Measurements from ENCODE around the gene RUSF1. TPM values are rescaled to one million over a fixed set of nuclear protein-coding genes. Genes with fewer than 3 reads are reported as not detected.
"Not testable (repeated sequence)": the region's sequence is repeated elsewhere in the genome, so short reads cannot be mapped to it uniquely, and the experiment has no call there.

RUSF1 gene
- total RNA-seq, 2 donors from 2014 or later: 45.4 to 50.8 TPM

DNA sequence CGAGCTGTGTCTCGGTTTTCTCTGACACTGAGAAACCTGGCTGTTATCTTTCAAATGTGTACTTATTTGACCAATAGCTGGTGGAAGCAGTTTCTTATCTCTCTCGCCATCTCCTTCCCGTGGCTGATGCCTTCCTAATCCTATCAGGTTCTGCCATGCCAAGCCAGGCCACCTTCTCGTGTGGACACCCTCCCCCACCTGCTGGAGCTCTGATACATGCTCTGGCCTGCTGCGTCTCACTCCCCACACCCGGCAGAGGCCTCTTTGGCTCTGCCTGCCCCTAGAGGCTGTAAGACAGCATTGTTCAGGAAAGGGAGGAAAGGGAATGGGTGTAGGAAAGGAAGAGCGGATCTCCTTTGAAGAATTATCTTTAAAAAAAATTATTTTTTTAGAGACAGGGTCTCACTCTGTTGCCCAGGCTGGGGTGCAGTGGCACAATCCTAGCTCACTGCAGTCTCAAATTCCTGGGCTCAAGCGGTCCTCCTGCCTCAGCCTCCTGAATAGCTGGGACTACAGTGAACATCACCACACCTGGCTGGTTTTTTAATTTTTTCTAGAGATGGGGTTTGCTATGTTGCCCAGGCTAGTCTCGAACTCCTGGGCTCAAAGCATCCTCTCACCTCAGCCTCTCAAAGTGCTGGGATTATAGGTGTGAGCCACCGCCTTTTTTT, 56.4 kb downstream of the RUSF1 start:
- Histone ChIP-seq H3K4me1 (ENCODE audit: control insufficient read depth, insufficient read depth, low read length) (peaks cover 11% of the 10 kb centered on the region), H3K27ac (ENCODE audit: low read depth, low read length) (no peak overlapping the region), H3K27me3 (ENCODE audit: control insufficient read depth, insufficient read depth, low read length, poor library complexity, severe bottlenecking) (no peaks in the 10 kb centered on the region), H3K4me3 (ENCODE audit: low read length) (no peak overlapping the region), H3K9ac (ENCODE audit: extremely low read depth, low read length, poor library complexity, severe bottlenecking) (no peak overlapping the region), H3K9me3 (ENCODE audit: control insufficient read depth, low read length) (no peaks in the 10 kb centered on the region), H3K36me3 (ENCODE audit: control insufficient read depth, insufficient read depth, low read length) (peaks cover 13% of the 10 kb centered on the region)
- peak; percentile 88 for DNase-seq
- no peaks in the 10 kb centered on the region for H3K27me3 Mint-ChIP-seq (ENCODE audit: insufficient read depth)
- H3K36me3 Mint-ChIP-seq (ENCODE audit: low read depth): peaks cover 3% of the 10 kb centered on the region
- no peak overlapping the region for H3K4me3 Mint-ChIP-seq
- WGBS, 2 experiments (ENCODE audit: insufficient coverage in 1 of 2, insufficient read length in 1 of 2): 51 to 76% methylated on average over 3 to 11 of the region's 11 CpGs
- H3K4me1 Mint-ChIP-seq: peaks cover 24% of the 10 kb centered on the region
- no peak overlapping the region for H3K27ac Mint-ChIP-seq
- TF ChIP-seq, protein P1, sequence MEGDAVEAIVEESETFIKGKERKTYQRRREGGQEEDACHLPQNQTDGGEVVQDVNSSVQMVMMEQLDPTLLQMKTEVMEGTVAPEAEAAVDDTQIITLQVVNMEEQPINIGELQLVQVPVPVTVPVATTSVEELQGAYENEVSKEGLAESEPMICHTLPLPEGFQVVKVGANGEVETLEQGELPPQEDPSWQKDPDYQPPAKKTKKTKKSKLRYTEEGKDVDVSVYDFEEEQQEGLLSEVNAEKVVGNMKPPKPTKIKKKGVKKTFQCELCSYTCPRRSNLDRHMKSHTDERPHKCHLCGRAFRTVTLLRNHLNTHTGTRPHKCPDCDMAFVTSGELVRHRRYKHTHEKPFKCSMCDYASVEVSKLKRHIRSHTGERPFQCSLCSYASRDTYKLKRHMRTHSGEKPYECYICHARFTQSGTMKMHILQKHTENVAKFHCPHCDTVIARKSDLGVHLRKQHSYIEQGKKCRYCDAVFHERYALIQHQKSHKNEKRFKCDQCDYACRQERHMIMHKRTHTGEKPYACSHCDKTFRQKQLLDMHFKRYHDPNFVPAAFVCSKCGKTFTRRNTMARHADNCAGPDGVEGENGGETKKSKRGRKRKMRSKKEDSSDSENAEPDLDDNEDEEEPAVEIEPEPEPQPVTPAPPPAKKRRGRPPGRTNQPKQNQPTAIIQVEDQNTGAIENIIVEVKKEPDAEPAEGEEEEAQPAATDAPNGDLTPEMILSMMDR (conservative IDR thresholded peaks at IDR 0.05): peak; percentile 79
- H3K9me3 Mint-ChIP-seq: no peaks in the 10 kb centered on the region

DNA sequence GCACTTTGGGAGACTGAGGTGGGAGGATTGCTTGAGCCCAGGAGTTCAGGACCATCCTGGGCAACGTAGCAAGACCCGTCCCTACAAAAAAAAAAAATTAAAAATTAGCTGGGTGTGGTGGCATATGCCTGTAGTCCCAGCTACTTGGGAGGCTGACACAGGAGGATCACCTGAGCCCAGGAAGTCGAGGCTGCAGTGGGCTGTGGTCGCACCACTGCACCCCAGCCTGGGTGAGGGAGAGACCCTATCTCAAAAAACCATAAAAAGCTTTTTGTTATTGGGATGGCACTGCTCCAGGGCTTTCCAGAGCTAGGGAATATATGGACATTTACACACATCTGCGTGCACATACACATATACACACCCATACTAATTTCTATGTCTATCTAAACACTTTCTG, 57.0 kb downstream of the RUSF1 start:
- DNase-seq: no peak
- Histone ChIP-seq H3K9me3 (ENCODE audit: control insufficient read depth, low read length) (no peaks in the 10 kb centered on the region), H3K36me3 (ENCODE audit: control insufficient read depth, insufficient read depth, low read length) (peaks cover 10% of the 10 kb centered on the region), H3K4me3 (ENCODE audit: low read length) (no peak overlapping the region), H3K9ac (ENCODE audit: extremely low read depth, low read length, poor library complexity, severe bottlenecking) (no peak overlapping the region), H3K4me1 (ENCODE audit: control insufficient read depth, insufficient read depth, low read length) (peaks cover 11% of the 10 kb centered on the region), H3K27ac (ENCODE audit: low read depth, low read length) (no peak overlapping the region), H3K27me3 (ENCODE audit: control insufficient read depth, insufficient read depth, low read length, poor library complexity, severe bottlenecking) (no peaks in the 10 kb centered on the region)
- H3K4me1 Mint-ChIP-seq: peaks cover 24% of the 10 kb centered on the region
- H3K9me3 Mint-ChIP-seq: no peaks in the 10 kb centered on the region
- H3K27me3 Mint-ChIP-seq (ENCODE audit: insufficient read depth): no peaks in the 10 kb centered on the region
- 93 to 100% methylated on average over 4 to 5 of the region's 5 CpGs for WGBS, 2 experiments (ENCODE audit: insufficient coverage in 1 of 2, insufficient read length in 1 of 2)
- H3K36me3 Mint-ChIP-seq (ENCODE audit: low read depth): peaks cover 3% of the 10 kb centered on the region
- H3K4me3 Mint-ChIP-seq: no peak overlapping the region
- TF ChIP-seq, protein P1 (conservative IDR thresholded peaks at IDR 0.05): no peak
- no peak overlapping the region for H3K27ac Mint-ChIP-seq

DNA sequence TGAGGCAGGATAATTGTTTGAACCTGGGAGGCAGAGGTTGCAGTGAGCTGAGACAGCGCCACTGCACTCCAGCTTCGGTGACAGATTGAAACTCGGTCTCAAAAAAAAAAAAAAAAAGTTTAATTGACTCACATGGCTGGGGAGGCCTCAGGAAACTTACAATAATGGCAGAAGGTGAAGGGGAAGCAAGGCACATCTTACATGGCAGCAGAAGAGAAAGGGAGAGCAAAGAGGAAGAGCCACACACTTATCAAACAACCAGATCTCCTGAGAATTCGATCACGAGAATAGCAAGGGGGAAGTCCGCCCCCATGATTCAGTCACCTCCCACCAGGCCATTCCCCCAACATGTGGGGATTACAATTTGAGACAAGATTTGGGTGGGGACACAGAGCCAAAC, 62.3 kb downstream of the RUSF1 start:
- WGBS, 2 experiments (ENCODE audit: insufficient coverage in 1 of 2, insufficient read length in 1 of 2): 77 to 86% methylated on average over 3 to 6 of the region's 6 CpGs
- H3K36me3 ChIP-seq (ENCODE audit: control insufficient read depth, insufficient read depth, low read length); H3K27me3 ChIP-seq (ENCODE audit: control insufficient read depth, insufficient read depth, low read length, poor library complexity, severe bottlenecking); H3K4me3 ChIP-seq (ENCODE audit: low read length); H3K4me1 Mint-ChIP-seq; H3K9ac ChIP-seq (ENCODE audit: extremely low read depth, low read length, poor library complexity, severe bottlenecking); H3K36me3 Mint-ChIP-seq (ENCODE audit: low read depth); H3K4me1 ChIP-seq (ENCODE audit: control insufficient read depth, insufficient read depth, low read length); H3K4me3 Mint-ChIP-seq; H3K9me3 ChIP-seq (ENCODE audit: control insufficient read depth, low read length); DNase-seq; H3K27ac ChIP-seq (ENCODE audit: low read depth, low read length); H3K27ac Mint-ChIP-seq; H3K9me3 Mint-ChIP-seq: not testable (repeated sequence)
- H3K27me3 Mint-ChIP-seq (ENCODE audit: insufficient read depth): peaks cover 14% of the 10 kb centered on the region

DNA sequence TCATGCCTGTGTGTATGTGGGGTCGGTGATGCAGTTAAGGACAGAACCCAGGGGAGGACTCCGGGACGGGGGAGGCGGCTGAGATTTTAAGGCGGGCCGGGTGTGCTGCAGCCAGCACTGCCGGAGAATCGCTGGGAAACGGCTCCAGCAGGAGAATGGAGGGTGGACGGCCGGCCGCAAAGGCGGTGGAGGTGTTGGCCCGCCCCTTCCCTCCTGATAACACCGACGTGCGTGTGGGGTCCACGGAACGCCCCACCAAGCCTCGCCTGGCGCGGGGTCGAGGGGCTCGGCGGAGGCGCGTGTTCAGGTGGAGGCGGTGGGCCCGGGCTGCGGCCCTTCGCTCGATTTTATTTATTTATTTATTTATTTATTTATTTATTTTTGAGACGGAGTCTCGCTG, 66.2 kb downstream of the RUSF1 start:
- H3K9ac ChIP-seq (ENCODE audit: extremely low read depth, low read length, poor library complexity, severe bottlenecking): no peak overlapping the region
- no peaks in the 10 kb centered on the region for H3K27me3 ChIP-seq (ENCODE audit: control insufficient read depth, insufficient read depth, low read length, poor library complexity, severe bottlenecking)
- peak overlapping the region; percentile 73 for H3K4me3 Mint-ChIP-seq
- H3K4me1 Mint-ChIP-seq: peaks cover 5% of the 10 kb centered on the region
- peaks cover 14% of the 10 kb centered on the region for H3K27me3 Mint-ChIP-seq (ENCODE audit: insufficient read depth)
- no peaks in the 10 kb centered on the region for H3K36me3 ChIP-seq (ENCODE audit: control insufficient read depth, insufficient read depth, low read length)
- no peaks in the 10 kb centered on the region for H3K4me1 ChIP-seq (ENCODE audit: control insufficient read depth, insufficient read depth, low read length)
- no peak overlapping the region for H3K27ac Mint-ChIP-seq
- no peak overlapping the region for H3K27ac ChIP-seq (ENCODE audit: low read depth, low read length)
- H3K36me3 Mint-ChIP-seq (ENCODE audit: low read depth): no peaks in the 10 kb centered on the region
- TF ChIP-seq, protein P1 (conservative IDR thresholded peaks at IDR 0.05): no peak
- no peak for DNase-seq
- no peaks in the 10 kb centered on the region for H3K9me3 ChIP-seq (ENCODE audit: control insufficient read depth, low read length)
- 96 to 99% methylated on average over 13 to 30 of the region's 34 CpGs for WGBS, 2 experiments (ENCODE audit: insufficient coverage in 1 of 2, insufficient read length in 1 of 2)
- H3K9me3 Mint-ChIP-seq: no peaks in the 10 kb centered on the region
- no peak overlapping the region for H3K4me3 ChIP-seq (ENCODE audit: low read length)

All from endodermal cell (in vitro differentiated cells).